ENCODE measurements around the gene SLX4IP.

SLX4IP gene

GRCh38 chr20:10666221-10667076, 231.3 kb downstream of the SLX4IP start:
- DNase-seq (ENCODE audit: low spot score) = no peak

- no peak for DNase-seq (ENCODE audit: low spot score)
Measured at GRCh38 chr20:10667077-10667401, 231.9 kb downstream of the SLX4IP start.

- no peak for DNase-seq (ENCODE audit: low spot score)
Measured at GRCh38 chr20:10667560-10668167, 232.6 kb downstream of the SLX4IP start.

- DNase-seq (ENCODE audit: low spot score) = no peak
Measured at GRCh38 chr20:10668677-10669368, 233.7 kb downstream of the SLX4IP start.

- no peak for DNase-seq (ENCODE audit: low spot score)
Measured at GRCh38 chr20:10669843-10670446, 234.8 kb downstream of the SLX4IP start.

GRCh38 chr20:10670501-10671220, 235.6 kb downstream of the SLX4IP start:
- no peak for DNase-seq (ENCODE audit: low spot score)

- peak; percentile 5 for DNase-seq (ENCODE audit: low spot score)
Measured at GRCh38 chr20:10671221-10671918, 236.3 kb downstream of the SLX4IP start.

- DNase-seq (ENCODE audit: low spot score) = no peak
Measured at GRCh38 chr20:10671919-10672623, 237.0 kb downstream of the SLX4IP start.

GRCh38 chr20:10672624-10673127, 237.6 kb downstream of the SLX4IP start:
- no peak for DNase-seq (ENCODE audit: low spot score)

- no peak for DNase-seq (ENCODE audit: low spot score)
Measured at GRCh38 chr20:10673176-10673841, 238.2 kb downstream of the SLX4IP start.

- peak; percentile 12 for DNase-seq (ENCODE audit: low spot score)
Measured at GRCh38 chr20:10673842-10674683, 239.0 kb downstream of the SLX4IP start, which contains the start of gene JAG1. Gene JAG1 (minus strand): TSS chr20:10673999. CDS start chr20:10673530, 469 bp downstream.

- DNase-seq (ENCODE audit: low spot score) = no peak
Measured at GRCh38 chr20:10674684-10675449, 239.8 kb downstream of the SLX4IP start.

GRCh38 chr20:10675450-10675848, 240.3 kb downstream of the SLX4IP start:
- no peak for DNase-seq (ENCODE audit: low spot score)

- DNase-seq (ENCODE audit: low spot score) = no peak
Measured at GRCh38 chr20:10676518-10676917, 241.4 kb downstream of the SLX4IP start.
